ENCODE results near the gene NTNG1.
"Not testable (repeated sequence)": the region's sequence is repeated elsewhere in the genome, so short reads cannot be mapped to it uniquely, and the experiment has no call there.

The NTNG1 gene

DNA sequence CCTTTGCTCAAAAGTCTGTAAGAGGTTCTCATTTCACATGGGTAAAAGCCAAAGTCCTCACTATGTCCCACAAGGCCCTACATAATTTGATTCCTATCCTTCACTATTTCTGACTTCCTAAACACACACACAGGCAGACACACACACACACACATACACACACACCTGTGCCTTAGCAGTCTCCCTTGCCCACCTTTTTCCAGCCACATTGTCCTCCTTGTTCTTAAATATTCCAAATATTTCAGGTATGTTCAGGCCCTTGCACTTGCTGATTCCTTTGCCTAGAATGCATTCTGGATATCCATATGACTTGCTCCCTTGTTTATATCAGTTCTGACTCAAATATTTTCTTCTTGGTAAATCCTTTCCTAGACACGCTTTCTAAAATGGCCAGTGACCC lies 54.6 kb downstream of the NTNG1 start:
- no peak for DNase-seq
- intact Hi-C loops (cut with DNase I), result no loop called here

DNA sequence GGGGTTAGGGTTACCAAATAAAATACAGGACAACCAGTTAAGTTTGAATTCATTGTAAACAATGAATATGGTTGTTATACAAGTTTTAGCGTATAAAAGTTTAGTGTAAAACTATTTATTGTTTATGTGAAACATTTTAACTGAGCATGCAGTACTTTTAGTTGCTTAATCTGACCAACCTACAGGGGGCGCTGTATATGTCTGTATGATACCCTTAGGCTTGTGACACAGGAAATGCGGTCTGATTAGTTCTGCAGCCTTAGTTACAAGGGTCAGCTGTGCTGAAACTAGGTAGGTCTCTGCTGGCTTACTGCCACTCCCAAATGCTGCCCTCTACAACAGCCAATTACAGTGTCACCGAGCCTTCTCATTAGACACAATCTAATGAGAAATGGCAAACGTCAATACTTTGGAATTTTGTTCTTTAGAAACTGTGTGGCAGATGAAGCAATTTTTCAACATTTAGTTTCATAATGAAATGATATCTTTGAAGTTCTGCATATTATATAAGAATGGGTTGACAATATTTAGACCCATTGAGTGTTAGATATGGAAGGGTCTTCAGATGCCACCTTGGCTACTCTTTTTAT lies 56.2 kb downstream of the NTNG1 start:
- intact Hi-C loops (cut with DNase I), result no loop called here
- DNase-seq, result no peak

DNA sequence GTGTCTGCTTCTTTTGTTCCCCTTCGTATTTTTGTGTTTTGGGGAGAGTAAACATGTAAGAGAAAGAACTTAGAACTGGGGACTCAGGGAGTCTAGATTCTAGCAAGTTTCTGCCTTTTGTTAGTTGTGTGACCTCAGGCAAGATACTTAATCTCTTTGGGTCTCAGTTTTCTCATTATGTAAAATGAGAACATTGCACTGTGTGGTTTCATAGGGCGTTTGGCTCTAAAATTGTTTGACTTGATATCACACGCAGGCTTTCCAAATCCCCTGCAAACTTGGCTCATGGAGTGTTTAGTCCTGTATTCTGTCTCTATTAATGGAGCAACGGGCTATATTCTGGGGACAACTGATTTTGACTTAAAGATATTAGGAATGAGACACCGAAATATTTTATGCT lies 57.7 kb downstream of the NTNG1 start:
- intact Hi-C loops (cut with DNase I), result no loop called here
- no peak for DNase-seq

DNA sequence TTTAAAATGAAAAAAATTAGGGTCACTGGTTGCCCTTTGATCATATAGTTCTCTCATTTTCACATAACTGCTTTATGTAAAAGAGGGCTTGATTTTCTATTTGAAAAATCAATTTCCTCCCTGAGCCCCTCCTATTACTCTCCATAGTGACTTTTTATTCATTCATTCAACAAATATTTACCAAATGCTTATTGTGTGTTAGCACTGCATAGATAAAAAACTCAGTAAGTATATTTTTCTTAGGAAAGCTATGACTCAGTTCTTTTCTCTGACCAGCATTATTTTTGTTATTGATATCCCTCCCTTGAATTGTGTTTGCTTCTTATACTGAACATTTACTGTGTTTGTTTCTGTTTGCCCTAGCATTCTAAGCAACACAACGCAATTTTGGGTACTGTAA lies 59.8 kb downstream of the NTNG1 start:
- intact Hi-C loops (cut with DNase I), result no loop called here
- no peak for DNase-seq

DNA sequence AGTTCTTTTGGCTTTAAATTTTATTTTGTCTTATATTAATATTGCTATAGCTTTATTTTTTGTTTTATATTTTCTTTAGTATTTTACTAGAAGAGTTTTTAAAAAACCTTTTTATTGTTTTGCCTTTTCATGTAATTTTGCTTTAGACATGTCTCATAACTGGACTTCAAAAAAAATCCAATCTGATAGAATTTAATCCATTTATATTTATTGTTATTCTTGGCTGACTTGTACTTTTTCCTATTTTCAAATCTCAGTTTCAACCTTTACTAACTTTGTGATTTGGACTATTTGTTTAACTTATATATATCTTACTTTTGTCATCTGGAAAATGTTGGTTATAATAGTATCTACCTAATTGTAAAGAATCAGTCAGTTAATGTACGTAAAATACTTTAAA lies 61.2 kb downstream of the NTNG1 start:
- intact Hi-C loops (cut with DNase I), result no loop called here

DNA sequence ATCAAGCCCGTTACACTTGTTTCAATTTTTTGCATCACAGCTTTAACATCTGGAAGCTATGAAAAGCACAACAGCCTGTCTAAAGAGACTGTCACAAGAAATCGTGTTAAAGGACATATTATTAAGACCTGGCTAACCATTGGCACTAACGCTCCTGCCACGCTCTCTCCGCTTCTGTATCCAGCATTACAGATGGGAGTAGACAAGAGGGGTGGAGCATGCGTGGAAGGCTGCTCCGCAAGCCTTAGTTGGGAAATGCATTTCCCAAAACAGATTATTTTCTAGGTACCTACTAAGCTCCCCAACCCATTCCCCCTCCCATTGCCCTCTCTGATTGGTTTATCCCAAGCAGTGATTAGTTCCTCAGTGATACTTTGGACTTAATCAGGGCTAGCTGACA lies 72.4 kb downstream of the NTNG1 start:
- peak in 1 of 10 donors; percentile 52 for DNase-seq
- intact Hi-C loops (cut with DNase I), result no loop called here

More for the DNA sequence above, 61.2 kb downstream of the NTNG1 start:
- no peak for DNase-seq

DNA sequence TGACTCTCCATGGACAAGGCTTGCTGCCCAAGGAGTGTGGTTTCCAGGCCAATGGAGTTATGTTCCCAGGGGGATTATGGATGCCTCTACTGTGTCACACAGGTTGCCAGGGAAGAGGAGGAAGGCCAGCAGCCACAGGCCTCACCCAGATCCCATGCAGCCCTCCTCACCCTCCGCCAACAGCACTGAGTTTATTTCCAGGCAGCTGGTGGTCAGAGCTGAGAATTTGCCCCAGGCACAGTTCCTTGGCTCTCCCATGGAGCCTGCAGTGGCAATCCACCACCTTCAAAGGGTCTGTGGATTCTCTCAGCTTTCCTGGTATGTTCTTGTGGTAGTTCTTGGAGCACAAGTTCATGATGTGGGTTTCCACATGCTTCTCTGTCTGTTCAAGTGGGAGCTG lies 79.2 kb downstream of the NTNG1 start:
- intact Hi-C loops (cut with DNase I), result no loop called here

DNA sequence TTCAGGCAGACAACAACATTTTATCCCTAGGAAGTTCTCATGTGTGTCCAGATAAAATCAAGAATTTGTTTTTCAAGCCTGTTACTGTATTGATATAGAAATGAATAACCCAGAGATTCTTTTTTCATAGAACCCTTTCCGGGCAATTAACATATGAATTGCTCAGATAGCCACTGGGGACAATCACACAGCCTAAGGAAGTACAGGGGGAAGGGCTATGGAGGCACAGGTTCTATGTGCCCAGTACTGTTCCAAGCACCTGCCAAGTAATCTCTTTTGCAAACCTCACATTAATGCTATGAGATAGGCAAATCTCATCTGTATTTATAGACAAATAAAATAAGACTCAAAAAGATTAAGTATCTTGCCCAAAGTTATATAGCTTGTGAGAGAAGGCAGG lies 84.9 kb downstream of the NTNG1 start:
- no peak for DNase-seq
- intact Hi-C loops (cut with DNase I), result no loop called here

More for the DNA sequence above, 79.2 kb downstream of the NTNG1 start:
- no peak for DNase-seq

DNA sequence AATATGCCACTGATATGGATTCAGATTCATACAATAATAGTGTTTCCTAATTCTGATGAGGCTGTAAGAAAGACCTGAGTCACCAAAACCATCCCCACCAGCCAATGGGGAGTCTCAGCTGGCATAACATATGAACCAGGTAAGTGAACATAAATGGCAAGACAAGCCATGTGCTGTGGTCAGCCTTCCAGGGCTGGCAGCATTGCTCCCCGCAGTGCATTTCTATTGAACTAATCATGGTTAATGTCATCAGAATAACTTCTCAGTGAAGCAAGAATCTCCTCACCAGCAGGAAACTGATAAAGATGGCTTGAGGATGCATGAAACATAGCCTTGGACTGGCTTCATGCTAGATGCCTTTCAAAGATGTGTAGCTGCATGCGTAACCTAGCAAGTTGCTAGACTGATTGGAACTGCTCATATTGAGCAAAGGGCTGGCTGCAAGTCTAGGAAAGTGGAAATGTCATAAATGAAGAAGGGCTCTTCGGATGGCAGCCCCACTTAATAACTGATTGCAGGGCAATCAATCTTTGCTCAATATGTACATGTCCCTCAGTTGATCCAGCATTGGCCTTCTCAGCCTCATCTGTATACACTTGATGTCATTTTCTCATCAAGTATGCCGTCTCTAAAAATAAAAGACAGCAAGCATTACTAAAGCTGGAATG lies 88.0 kb downstream of the NTNG1 start:
- intact Hi-C loops (cut with DNase I), result no loop called here

DNA sequence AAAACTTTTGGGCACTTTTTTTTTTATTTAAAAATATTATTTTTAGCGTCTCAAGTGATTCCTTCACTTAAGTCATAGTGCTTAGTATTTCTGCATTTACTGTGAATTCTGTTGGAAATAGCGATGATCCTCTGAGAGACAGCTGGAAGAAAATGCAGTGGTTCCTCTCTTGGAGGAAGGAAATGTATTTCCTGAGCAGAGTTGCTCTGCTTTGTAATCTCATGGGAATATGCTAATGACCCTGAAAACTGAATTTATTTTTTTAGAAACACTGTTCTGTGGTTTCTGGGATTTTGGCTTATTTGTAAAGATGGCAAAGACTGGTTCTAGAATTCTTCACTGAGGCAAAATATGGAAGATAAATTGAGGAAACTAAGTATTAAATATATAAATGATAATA lies 88.9 kb downstream of the NTNG1 start:
- no peak for DNase-seq
- intact Hi-C loops (cut with DNase I), result no loop called here

More for the DNA sequence above, 88.0 kb downstream of the NTNG1 start:
- no peak for DNase-seq

DNA sequence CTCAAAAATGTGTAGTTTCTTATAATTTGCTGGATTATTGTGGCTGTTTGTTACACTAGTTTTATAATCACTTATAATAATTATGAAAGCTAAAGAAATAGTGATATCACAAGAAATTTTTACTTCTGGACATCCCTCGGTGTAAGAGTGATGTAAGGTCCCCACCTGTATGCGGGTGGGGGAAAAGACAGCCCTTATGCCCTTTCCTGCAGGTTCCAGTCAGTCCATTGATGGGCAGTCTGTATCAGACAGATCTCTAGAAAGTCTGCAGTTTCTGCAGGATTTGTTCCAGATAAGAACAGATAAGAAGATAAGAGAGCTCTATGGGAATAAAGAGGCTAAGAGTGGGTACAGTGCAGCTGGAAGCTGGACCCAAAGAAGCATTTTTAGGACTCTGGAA lies 89.3 kb downstream of the NTNG1 start:
- no peak for DNase-seq
- intact Hi-C loops (cut with DNase I), result no loop called here

DNA sequence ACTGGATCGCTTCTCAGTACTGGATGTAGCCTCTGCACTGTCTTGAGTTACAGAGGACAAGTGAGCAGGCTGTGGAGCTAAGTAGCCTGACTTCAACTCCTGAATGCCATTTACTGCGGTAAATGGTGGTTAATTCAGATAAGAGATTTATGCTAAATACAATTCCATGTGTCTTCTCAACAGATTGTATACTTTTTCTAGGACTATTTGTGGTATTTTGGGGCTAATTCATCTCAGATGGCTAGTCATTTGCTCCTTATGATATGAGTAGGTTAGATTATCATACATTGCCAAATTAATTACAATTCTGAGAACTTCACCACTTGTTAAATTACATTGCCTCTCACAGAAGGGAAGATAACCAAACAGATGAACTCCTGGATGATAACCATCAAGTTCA lies 90.5 kb downstream of the NTNG1 start:
- DNase-seq, result no peak
- intact Hi-C loops (cut with DNase I), result no loop called here

DNA sequence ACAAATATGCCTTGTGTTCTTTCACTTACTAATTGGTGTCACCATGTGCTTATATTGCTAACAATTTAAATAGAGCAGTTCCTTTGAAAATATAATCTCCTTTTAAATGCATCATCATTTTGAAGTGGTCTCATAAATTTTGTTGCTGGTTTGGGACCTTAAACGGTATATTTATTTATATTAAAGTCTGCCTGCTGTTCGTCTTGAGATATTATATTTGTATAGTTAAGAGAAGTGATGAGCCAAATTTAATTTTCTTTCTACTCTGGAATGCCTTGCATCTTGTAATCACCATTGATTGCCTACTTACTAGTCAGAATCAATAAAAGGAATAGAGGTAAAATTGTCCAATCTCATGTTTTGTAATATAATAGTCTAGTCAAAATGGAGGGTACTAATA lies 91.6 kb downstream of the NTNG1 start:
- DNase-seq, result no peak
- intact Hi-C loops (cut with DNase I), result no loop called here

DNA sequence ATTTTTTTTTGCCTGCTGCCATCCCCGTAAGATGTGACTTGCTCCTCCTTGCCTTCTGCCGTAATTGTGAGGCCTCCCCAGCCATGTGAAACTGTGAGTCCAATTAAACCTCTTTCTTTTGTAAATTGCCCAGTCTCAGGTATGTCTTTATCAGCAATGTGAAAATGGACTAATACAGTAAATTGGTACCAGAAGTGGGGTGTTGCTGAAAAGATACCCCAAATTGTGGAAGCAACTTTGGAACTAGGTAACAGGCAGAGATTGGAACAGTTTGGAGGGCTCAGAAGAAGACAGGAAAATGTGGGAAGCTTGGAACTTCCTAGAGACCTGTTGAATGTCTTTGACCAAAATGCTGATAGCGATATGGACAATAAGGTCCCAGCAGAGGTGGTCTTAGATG lies 95.9 kb downstream of the NTNG1 start:
- intact Hi-C loops (cut with DNase I), result not testable (repeated sequence)

DNA sequence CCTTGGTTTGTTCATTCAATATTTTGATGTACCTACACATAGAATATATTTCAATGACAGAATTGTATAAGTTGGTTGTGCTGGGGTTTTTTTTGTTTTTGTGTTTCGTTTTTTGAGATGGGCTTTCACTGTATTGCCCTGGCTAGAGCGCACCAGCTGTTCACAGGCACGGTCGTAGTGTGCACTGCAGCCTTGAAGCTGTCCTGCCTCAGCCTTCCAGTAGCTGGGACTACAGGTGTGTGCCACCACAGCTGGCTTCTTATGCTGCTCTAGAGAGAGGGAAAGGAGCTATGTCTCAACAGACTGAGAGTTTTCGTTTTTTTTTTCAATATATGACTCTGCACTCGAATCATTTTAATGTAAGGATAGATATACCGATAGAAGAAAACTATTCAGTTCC lies 102.6 kb downstream of the NTNG1 start:
- intact Hi-C loops (cut with DNase I), result no loop called here
- DNase-seq, result peak in 1 of 10 donors; percentile 62

More for the DNA sequence above, 95.9 kb downstream of the NTNG1 start:
- DNase-seq, result not testable (repeated sequence)

DNA sequence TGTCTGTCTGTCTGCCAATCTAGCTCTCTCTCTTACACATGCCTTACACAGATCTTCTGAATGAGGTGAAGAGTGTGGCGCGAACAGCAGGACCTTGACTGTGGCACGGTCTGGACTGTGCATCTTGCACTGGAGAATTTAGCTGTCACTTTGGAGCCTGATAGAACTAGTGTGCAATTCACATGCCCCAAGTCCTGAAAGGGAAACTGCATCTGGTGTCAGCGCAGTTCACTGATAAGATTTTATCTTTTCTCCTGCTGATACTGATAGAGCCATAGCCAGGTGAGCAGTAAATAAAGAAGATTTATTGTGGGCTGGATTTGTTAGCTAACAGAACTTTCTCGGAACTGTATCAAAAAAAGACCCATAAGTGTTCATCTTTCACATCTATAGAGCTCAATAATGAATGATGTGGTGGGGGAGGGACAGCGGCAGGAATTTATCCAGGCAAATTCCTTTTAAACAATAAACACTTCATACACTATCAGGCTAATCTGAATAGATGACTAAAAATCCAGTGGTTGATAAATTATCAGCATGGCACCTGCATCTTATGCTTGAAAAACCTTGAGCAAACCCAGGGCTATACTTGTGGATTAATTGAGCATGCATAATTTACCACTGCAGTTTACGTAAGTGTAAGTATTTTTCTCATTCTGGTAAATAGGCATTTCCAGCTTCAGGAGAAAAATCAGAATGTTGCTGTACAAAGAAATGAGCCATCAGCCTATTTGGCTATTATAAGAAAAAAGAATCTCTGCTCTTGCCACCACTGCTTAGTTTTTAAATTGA lies 104.1 kb downstream of the NTNG1 start:
- no peak for DNase-seq
- intact Hi-C loops (cut with DNase I), result no loop called here

DNA sequence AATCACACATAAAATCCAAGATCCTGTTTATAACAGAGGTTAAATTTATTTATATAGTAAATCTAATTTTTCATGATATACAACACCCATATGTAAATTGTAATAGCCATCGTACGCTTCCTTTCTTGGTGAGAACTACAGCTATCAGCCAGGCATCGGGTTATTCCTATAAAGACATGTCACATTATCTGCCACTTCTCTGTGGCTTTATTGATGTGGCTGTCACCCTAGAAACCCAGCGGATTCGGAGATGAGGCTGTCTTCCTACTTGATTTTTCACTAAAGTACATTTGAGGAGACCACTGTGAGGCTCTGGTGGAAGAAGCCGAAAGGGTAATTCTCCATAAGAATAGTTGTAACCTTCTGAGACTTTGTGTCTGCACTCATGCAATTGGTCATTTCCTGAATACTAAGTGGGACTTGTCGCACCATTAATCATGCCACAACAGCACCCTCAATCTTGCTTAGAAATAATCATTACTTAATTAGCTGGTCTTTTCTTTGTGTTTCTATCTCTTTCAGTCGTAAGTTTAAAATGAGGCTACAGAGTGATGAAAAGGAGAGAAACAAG lies 106.0 kb downstream of the NTNG1 start:
- DNase-seq, result no peak
- intact Hi-C loops (cut with DNase I), result no loop called here

DNA sequence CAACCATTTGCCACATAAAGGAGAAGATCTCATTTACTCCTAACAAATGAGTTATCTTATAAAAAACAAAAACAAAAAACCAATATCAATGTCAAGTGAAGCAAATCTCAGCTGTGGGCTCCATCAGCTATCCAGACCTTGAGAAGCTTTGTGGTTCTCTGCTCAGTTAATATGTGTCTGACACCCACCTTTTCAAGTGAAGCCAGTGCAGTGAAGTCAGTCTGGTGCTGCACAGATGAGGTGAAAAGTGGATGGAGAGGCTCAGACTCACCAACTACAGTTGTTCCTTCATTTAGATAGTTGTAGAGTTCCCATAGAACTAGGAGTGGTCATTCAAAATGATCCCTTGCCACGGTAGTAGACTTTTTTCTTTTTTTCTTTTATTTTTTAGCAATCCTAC lies 106.8 kb downstream of the NTNG1 start:
- DNase-seq, result no peak
- intact Hi-C loops (cut with DNase I), result no loop called here

DNA sequence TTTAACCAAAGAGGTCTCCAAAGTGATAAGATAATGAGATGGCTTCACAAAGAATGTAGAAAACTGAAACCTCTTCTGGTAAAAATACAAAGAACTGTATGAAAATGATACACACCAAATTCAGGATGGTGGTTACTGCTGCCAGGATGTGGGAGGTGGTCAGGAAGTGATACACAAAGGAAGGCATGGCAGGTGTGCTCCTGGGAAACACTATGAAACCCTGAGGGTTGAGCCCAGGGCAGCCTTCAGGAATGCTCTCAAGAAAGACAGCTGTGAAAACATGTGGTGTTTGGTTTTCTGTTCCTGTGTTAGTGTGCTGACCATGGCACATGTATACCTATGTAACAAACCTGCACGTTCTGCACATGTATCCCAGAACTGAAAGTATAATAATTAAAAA lies 109.3 kb downstream of the NTNG1 start:
- DNase-seq, result no peak
- intact Hi-C loops (cut with DNase I), result no loop called here

DNA sequence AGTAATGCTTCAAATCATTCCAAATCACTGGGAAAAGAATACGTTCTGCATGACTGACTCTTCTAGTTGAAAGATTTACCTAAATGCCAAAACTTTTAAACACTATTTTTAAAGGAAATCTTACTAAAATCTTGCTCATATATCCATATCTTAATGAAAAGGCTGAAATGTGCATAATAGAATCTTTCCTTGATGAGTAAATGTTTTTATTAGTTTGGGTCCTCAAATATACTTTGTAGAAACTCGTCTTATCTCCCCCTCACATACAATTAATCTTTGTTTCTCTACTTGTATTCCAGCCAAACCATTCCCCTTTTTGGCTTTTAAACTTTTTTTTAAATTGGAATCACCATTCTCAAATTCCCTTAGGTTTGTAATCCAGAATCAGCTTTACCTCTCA lies 110.2 kb downstream of the NTNG1 start:
- no peak for DNase-seq
- intact Hi-C loops (cut with DNase I), result no loop called here

DNA sequence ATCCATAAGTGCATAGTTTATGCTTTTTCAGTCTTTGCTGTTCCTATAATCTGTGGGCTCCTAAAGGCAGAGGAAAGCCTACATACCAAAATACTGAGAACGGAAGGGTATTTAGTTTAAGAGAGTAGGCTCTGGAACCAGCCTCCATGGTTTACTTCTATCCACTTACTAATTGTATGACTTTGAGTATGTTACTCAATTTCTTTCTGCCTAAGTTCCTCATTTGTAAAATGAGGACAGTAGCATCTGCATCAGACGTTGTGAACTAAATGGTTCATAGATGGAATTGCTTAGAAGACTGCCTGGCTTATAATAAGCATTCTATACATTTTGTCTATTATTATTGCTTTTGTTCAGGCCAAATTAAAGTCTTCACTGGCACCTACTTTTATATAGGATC lies 111.0 kb downstream of the NTNG1 start:
- intact Hi-C loops (cut with DNase I), result no loop called here
- no peak for DNase-seq

DNA sequence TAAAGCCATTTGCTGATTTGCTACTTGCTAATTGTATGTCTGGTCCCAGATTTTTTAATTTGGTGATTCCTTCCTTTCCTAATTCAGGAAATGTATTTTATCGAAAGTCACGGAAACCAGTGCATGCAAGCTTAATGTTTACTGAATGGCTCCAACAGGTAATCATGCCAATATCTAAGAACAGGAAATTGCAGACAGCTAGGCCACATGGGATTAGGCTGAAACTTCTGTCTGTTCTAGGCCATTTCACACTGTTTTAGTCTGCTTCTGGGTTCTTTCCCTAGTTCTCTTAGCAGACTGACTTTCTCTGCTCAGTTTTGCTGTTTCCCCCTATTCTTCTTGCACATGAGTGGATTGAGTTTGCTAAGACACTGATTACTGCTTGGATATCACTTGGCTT lies 111.4 kb downstream of the NTNG1 start:
- DNase-seq, result no peak
- intact Hi-C loops (cut with DNase I), result no loop called here

All from posterior cingulate gyrus (tissue), 11 donors.